GM12874 (cell line): ENCODE data around the gene ARHGEF12.

Experiments
- TF ChIP-seq, protein P1 (sequence below): IDR thresholded peaks from 2 replicates; pipeline ENCODE4 v1.5.1; 2011; ENCODE audit warnings: low read depth, mild to moderate bottlenecking, control low read depth, low read length, moderate library complexity; ENCODE audit not compliant: insufficient read depth

ARHGEF12 gene, protein sequence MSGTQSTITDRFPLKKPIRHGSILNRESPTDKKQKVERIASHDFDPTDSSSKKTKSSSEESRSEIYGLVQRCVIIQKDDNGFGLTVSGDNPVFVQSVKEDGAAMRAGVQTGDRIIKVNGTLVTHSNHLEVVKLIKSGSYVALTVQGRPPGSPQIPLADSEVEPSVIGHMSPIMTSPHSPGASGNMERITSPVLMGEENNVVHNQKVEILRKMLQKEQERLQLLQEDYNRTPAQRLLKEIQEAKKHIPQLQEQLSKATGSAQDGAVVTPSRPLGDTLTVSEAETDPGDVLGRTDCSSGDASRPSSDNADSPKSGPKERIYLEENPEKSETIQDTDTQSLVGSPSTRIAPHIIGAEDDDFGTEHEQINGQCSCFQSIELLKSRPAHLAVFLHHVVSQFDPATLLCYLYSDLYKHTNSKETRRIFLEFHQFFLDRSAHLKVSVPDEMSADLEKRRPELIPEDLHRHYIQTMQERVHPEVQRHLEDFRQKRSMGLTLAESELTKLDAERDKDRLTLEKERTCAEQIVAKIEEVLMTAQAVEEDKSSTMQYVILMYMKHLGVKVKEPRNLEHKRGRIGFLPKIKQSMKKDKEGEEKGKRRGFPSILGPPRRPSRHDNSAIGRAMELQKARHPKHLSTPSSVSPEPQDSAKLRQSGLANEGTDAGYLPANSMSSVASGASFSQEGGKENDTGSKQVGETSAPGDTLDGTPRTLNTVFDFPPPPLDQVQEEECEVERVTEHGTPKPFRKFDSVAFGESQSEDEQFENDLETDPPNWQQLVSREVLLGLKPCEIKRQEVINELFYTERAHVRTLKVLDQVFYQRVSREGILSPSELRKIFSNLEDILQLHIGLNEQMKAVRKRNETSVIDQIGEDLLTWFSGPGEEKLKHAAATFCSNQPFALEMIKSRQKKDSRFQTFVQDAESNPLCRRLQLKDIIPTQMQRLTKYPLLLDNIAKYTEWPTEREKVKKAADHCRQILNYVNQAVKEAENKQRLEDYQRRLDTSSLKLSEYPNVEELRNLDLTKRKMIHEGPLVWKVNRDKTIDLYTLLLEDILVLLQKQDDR (N-terminal part only)

DNA sequence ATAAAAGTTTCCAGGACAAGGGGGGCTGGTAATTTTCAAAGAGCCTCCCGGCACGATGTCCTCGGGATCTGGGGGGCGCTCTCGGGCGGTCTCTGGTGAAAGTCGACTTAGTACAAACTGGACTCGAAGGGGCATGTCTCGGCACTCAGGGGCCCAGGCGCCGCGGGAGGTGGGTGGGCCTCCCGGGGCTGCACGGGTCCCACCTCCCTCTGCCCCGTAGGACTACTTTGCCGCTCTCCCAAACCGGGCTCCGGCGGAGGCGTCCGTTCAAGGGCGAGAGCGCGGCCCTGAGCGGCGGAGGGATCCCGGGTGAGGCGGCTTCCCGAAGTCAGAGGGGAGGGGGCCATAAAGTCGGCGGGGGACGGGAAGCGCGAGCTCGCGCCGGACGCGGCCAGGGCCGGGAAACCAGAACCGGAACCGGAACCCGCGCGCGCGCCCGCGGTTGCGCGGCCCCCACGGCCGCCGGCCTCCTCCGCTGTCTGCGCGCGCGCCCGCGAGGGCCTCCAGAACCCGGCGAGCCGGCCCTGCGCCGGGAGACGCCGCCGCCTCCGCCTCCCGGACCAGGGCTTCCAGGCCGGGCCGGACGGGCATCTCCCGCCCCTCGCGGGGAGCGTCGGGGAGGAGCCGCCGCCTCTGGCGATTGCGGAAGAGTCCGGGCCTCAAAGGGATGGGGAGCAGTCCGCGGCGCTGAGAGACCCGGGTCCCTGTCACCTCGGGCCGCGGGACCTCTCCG is at the start of gene ARHGEF12:
Gene ARHGEF12, plus strand, starts transcription at position 506 of the 733 bp plus-strand sequence. CDS start 831 bp downstream, outside the sequence.
- TF ChIP-seq, protein P1, sequence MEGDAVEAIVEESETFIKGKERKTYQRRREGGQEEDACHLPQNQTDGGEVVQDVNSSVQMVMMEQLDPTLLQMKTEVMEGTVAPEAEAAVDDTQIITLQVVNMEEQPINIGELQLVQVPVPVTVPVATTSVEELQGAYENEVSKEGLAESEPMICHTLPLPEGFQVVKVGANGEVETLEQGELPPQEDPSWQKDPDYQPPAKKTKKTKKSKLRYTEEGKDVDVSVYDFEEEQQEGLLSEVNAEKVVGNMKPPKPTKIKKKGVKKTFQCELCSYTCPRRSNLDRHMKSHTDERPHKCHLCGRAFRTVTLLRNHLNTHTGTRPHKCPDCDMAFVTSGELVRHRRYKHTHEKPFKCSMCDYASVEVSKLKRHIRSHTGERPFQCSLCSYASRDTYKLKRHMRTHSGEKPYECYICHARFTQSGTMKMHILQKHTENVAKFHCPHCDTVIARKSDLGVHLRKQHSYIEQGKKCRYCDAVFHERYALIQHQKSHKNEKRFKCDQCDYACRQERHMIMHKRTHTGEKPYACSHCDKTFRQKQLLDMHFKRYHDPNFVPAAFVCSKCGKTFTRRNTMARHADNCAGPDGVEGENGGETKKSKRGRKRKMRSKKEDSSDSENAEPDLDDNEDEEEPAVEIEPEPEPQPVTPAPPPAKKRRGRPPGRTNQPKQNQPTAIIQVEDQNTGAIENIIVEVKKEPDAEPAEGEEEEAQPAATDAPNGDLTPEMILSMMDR, result peak; percentile 56

DNA sequence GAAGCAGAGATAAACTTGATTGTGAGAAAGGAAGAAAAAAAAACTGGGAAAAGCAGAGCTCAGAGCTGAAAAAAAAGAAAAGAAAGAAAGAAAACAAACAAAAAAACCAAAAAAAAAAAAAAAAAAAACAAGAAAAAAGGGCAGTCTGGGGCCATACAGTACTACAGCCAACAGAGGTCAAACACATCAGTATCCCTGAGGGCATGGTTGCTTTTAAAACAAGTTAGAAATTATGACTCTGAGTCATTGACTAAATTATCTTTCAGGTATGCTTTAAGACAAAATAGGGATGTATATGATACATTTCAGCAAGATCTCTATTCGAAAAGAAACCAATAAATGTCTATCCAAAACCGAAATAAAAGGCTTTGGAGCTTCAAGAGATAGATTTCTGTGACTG is 48.2 kb upstream of the ARHGEF12 start:
- TF ChIP-seq, protein P1, result no peak

DNA sequence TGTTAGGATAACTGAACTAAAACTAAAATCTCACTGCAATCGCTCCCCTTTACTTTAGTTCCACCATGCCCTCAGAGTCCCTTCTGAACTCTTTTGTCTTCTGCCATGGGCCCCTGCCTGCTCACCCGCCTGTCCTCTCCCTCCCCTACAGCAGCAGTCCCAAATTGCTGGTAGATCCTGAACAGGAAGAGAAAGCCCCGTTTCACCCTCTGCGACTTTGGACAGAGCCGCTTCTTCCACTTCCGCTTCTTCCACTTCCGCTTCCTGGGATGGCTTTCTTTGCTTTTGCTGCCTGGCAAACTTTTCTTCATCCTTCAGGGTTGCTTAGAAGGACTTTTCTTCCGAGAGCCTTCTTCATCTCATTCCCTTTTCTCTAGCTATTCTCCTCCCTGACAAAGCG is 46.8 kb upstream of the ARHGEF12 start:
- TF ChIP-seq, protein P1, result no peak

DNA sequence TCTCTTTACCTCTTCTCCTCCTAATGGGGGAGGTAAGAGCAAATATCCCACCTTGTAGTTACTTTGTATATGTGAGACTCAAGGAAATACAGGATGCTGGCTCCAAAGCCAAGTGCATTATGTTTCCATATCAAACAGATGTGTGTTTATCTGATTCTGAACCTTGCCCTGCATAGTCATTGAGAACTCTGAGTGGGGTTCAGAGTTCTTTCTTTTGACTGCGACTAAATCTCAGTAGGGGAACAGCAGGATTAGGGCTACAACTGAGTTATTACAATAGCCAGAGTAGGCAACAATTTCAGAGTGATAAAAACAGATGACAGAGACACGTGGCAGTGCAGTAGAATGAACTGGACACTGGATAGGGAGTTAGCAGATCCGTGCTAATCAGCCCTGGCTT is 45.3 kb upstream of the ARHGEF12 start:
- TF ChIP-seq, protein P1, result no peak

DNA sequence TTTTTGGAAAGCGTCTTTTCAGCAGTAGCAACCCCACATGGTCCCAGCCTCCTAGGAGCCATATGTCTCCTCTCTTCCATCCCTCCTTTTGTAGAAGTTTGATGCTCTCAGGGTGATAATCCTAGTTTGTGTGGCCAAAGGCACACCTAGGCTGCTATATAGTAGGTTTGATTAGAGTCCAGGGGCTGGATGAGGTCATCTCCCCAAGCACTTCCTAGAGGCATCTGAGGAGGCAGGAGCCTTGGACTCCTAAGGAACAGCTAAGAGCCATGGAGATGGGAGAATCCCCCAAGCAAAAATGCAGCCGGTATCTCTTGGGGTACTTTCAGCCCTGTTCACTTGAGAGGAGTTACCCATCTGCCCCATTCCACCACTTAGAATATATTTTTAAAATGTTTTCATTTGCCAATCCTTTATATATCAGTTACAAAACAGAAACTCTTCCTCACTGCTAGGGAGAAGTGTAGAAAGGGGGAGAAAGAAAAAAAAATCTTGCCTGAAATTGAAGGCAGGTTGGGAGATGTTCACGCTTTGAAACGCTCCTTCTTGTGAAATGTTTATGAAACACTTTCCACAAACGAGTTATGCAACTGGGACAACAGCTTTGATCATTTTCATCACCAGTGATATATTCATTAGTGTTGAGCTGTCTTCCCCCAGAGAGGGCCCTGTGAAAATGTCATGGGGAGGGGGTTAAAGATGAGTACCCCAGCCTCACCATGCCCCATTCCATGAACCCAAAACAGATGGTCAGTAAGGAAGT is 43.0 kb upstream of the ARHGEF12 start:
- TF ChIP-seq, protein P1, result no peak

DNA sequence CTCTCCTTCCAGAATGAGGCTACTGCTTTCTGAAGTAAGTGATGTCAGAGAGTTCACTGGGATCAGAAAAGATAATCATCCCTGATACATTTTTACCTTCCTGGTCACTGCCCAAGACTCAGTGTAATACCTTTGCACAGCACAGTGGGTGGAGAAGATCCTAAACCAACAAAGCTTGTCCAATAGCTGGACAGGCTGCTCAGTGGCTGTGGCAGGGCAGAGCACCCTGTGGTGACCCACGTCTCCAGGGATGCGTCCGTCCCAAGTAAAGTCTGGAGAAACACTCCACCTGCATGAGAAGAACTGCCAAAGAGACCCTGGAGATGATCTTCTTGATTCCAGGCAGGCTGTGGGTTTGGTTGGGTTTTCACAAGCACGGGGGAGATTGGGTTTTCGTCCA is 42.1 kb upstream of the ARHGEF12 start:
- TF ChIP-seq, protein P1, result no peak
